ENCODE results near the gene COMMD8.

The COMMD8 gene

DNA sequence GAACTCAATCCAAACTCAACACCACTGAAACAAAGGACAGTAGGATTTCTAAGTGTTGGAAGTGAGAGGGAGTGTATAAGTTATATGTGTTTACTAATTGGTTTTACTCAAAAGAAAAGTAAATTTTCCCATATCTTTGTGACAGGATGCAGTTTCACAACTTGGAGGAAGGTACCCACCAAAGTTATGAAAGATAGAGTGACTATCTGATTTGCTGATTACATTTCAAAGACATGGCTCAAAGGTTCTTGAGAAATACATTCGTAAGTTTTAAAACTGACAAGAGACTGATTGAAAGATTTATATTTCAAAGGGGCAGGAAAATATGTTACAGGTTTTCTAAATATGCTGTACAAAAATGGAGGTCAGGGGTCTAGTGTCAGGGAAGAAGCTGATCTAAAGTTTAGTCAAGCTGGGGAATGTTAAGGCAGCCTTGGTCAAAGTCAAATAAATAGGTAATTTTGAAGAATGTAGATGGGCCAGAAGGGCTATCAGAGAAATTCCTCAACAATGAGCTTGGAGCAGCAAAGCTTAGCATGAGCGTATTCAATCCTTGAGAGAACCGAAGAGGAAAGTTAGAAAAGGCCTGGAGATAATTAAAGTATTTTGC is 9.7 kb upstream of the COMMD8 start:
- no peak for DNase-seq (ENCODE audit: low spot score)
- FAIRE-seq, result no peak

- FAIRE-seq (no peak), DNase-seq (ENCODE audit: low spot score) (no peak)
Measured at GRCh38 chr4:47471591-47471990, 8.1 kb upstream of the COMMD8 start.

DNA sequence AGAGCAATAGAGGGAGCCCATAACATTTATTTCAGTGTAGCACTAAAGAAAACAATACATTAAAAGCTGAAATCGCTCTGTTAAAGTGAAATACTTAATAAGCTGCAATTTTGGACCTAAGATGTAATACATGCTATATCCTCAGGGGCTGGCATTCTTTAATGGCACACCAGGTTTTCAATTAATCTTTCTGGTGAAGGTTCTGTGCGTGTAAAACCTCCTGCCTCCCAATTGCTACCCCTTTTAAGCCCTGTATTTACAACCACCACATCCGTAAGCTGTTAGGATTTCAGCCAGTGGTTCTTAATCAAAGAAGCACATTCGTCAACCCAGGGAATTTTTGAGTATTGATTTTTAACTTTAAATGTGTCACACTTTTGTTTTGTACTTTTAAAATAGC is 7.6 kb upstream of the COMMD8 start:
- FAIRE-seq (no peak), DNase-seq (ENCODE audit: low spot score) (no peak)

DNA sequence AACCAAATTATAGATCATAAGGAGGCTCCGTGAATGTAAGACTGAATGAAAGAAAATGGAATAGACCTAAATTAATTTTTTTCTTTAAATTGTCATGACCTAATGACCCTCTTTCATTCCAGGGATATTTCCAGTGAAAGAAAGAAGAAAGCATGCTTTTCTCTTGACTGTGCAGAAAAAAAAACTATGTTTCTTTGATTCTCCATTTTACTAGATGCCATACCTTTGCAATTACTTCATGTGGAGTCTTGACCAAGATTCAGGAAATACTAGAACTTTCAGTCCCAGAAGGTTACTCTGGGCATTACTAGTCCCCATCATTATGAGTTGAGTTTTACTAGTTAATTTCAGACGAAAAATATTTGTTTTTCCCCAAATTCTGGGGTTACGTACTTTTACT is 6.4 kb upstream of the COMMD8 start:
- no peak for FAIRE-seq
- no peak for DNase-seq (ENCODE audit: low spot score)

DNA sequence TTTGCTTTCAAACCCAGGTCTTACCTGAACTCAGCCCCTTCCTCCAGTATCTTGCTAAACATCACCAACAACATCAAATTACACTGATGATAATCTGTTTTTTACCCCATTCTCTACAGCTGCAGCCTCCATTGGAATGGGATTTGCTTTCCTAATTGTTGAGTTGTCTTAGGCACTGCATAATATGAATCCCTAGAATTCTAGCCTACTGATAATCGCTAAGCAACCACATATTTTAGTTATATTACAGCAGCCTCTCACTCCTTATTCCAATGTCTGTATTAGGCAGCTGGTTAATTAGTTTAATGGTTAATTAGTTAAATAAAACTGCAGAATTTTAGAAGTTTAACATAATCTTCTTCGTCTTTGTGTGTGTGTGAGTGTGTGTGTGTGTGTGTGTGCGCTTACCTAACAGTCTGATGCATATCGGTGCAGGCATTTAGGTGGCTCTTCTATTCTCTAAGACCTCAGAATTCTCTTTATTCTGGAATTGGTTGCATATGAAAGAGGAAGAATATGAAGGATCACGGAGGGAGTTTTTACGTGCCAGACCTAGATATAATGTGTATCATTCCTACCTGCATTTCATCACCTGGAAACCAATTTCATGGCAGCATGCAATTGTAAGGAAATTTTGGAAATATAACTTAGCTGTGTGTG is 5.3 kb upstream of the COMMD8 start:
- no peak for DNase-seq (ENCODE audit: low spot score)
- FAIRE-seq, result no peak

DNA sequence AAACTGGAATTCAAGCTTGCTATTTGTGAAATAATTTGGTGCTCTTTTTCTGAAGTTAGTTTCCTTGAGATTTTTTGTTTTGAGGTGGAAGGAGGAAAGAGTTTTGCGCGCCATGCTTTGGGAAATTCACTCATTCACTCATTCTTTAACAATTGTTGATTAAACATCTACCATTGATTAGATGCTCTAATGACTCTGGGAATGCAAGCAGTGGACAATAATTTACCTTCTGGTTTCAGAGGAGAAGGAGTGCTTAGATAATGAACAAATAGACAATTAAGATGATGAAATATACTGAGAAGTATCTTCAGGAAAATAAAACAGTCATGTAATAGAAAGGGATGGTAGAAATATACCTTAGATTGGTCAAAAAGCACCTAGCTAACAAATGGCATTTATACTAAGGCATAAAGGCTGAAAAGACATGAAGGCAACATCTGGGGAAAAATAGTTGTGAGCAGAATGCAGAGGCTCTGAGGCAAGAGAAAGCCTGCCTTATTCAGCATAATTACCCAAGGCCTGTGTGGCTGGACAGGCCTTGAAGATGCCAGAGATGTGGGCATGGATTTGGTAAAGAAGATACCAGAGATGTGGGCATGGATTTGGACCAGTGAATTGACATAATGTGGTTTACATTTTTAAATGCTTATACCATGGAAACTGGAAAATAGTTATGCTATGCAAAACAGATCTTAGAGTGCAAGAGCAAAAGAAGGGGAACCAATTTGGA is 2.7 kb upstream of the COMMD8 start:
- no peak for FAIRE-seq
- DNase-seq (ENCODE audit: low spot score), result no peak

DNA sequence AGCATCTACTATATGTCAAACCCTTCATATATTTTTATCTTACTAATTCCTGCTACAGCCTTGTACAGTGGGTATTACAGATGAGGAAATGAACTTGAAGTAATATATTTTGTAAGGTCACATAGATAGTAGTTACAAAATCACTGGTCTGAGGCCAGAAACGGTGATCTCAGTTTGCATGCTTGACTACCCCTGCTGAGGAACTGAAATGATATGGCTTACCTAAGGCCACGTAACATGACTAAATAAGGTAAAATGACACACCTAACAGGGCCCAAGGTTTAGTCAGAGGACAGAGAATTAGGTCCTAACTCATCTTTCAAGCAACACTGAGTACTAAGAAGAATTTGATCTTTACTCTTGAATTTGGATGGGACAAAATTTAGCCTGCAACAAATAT is 1.5 kb upstream of the COMMD8 start:
- FAIRE-seq (peak; percentile 69), DNase-seq (ENCODE audit: low spot score) (peak; percentile 74)

DNA sequence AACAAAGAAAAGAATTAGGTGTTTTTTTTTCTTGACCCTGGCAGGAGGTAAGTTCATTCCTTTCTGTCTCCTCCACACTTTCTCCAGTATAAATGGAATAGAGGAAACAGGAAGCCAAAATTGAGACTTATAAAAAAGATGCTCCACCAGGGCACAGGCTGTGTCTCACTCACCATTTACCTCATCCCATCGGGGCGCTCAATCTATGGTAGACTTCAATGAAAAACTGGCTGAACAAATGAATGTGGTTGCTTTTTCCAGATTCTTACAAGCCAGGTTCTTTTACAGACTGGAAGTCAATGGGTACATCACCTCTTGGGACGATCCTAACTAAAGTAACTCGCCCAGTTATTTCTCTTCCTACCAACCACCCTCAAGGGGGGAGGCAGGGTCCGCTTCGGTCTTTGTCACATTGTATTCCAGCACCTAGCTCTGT is 685 bp downstream of the COMMD8 start:
- FAIRE-seq, result no peak

GRCh38 chr4:47451657-47452056 is 11.8 kb downstream of the COMMD8 start:
- no peak for FAIRE-seq
- DNase-seq (ENCODE audit: low spot score), result no peak

More for the DNA sequence above, 685 bp downstream of the COMMD8 start:
- no peak for DNase-seq (ENCODE audit: low spot score)

- DNase-seq (ENCODE audit: low spot score) (no peak), FAIRE-seq (no peak)
Measured at GRCh38 chr4:47444031-47444430, 19.5 kb downstream of the COMMD8 start.

GRCh38 chr4:47442980-47443379 is 20.5 kb downstream of the COMMD8 start:
- FAIRE-seq (no peak), DNase-seq (ENCODE audit: low spot score) (no peak)

DNA sequence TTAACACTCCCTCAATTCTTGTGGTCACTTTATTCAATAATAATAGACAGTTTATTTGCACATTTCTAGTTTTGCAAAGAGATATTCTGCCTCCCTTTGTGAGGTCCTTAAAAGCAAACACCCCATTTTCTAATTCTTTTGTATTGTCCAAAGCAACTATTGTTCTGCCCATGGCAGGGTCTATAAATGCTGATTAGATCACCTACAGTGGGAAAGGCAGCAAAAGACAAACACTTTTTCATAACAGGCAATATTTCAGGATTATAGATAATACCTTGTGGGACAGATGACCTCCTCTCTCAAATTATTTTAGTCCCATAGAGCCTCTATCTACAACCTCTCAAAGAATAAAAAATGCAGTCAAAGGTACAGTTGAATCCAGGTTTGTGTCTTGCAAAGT is 28.6 kb downstream of the COMMD8 start:
- DNase-seq (ENCODE audit: low spot score) (no peak), FAIRE-seq (no peak)

DNA sequence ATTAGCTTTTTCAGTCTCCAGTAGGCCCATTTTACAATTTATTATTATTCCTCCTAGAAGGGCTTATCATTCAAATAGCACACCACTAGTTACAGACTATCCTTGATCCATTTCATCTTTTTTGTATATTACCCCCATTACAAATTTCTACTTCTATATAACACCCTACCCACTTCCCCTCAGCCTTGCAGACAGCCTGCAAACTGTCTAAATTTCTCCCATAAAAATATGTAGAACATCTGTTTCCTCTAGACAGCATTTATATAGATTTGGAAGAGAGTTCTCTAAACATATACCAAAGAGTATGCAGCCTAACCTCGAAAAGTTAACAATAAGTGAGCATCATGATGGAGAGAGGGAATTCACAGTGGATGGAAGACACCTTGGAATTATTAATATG is 30.8 kb downstream of the COMMD8 start:
- FAIRE-seq (no peak), DNase-seq (ENCODE audit: low spot score) (no peak)

- FAIRE-seq, result no peak
- no peak for DNase-seq (ENCODE audit: low spot score)
Measured at GRCh38 chr4:47427935-47428334, 35.6 kb downstream of the COMMD8 start.

DNA sequence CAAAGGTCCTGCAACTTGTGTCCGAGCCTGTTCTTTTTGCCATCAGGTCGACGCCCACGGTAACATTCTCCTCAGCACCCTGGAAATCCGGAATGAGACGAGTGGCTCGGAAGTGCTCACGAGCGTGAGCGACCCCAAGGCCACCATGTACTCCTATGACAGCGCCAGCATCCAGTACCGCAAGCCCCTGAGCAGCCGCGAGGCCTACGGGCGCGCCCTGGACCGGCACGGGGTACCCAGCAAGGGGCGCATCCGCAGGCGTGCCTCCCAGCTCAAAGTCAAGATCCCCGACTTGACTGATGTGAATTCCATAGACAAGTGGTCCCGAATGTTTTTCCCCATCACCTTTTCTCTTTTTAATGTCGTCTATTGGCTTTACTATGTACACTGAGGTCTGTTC is 37.9 kb downstream of the COMMD8 start:
- FAIRE-seq (no peak), DNase-seq (ENCODE audit: low spot score) (no peak)

DNA sequence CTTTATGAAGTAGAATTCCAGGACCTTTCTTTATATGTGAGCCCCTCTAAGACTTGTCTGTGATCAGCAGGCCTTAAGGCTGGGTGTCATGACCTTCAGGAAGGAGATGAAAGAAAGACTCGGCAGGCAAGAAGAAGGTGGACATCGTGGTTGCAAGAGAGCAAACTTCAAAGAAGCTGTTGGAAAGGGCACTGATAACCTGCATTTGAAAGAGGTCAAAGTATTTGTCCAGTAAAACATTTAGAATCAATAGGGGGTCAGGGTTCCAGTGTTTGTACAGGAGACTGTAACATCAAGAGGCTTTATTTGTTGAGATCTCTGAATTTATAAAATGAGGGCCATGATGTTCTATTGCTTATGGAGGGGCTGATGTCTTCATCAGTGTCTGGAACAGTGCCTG is 44.2 kb downstream of the COMMD8 start:
- FAIRE-seq, result no peak
- DNase-seq (ENCODE audit: low spot score), result no peak

GRCh38 chr4:47418147-47418546 is 45.4 kb downstream of the COMMD8 start:
- DNase-seq (ENCODE audit: low spot score), result no peak
- no peak for FAIRE-seq

DNA sequence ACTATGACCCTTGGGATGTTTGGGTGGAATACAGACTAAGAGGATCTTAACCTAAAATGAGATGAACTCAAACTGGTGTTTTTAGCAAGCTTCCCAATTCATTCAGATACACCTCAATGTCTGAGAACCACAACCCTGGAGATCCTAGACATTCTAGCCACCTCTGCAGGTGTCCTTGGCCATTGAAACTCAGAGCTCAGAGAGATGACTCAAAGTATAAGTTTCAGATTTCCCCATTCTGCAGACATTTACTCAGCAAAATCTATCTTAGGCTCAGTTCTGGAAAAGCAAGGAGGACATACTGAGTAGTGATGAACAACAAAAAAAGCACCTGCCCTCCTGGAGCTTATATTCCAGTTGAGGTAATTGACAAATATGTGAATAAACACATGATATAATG is 47.8 kb downstream of the COMMD8 start:
- FAIRE-seq (no peak), DNase-seq (ENCODE audit: low spot score) (no peak)

- FAIRE-seq (peak; percentile 40), DNase-seq (ENCODE audit: low spot score) (no peak)
Measured at GRCh38 chr4:47413521-47413920, 50.0 kb downstream of the COMMD8 start.

- FAIRE-seq (no peak), DNase-seq (ENCODE audit: low spot score) (no peak)
Measured at GRCh38 chr4:47410271-47410670, 53.2 kb downstream of the COMMD8 start.

GRCh38 chr4:47406408-47406807 is 57.1 kb downstream of the COMMD8 start:
- DNase-seq (ENCODE audit: low spot score), result no peak
- FAIRE-seq, result no peak
